HEK293T (cell line): ENCODE measurements around the gene NDOR1.

Source experiments
- ARNT ChIP-seq: fragments of 450-650 bp; IDR thresholded peaks from 2 replicates; pipeline ENCODE4 v1.6.1; 2017; ENCODE audit warnings: mild to moderate bottlenecking
- BHLHE40 ChIP-seq: fragments of 450-650 bp; IDR thresholded peaks from 2 replicates; pipeline ENCODE4 v1.6.1; 2016; ENCODE audit warnings: mild to moderate bottlenecking, moderate library complexity, borderline replicate concordance
- FOXA1 ChIP-seq: fragments of 450-650 bp; IDR thresholded peaks from 2 replicates; pipeline ENCODE4 v1.6.1; 2016; ENCODE audit warnings: mild to moderate bottlenecking
- FOXM1 ChIP-seq: fragments of 450-650 bp; IDR thresholded peaks from 2 replicates; pipeline ENCODE4 v1.6.1; 2017; ENCODE audit warnings: mild to moderate bottlenecking, borderline replicate concordance
- L3MBTL2 ChIP-seq: fragments of 450-650 bp; conservative IDR thresholded peaks from 2 replicates; pipeline ENCODE4 v1.6.1; 2016; ENCODE audit warnings: mild to moderate bottlenecking
- NFRKB ChIP-seq: fragments of 450-650 bp; IDR thresholded peaks from 2 replicates; pipeline ENCODE4 v1.6.1; 2016; ENCODE audit warnings: mild to moderate bottlenecking, moderate library complexity
- PKNOX1 ChIP-seq: fragments of 450-650 bp; IDR thresholded peaks from 2 replicates; pipeline ENCODE4 v1.6.1; 2016
- SP1 ChIP-seq: fragments of 450-650 bp; IDR thresholded peaks from 2 replicates; pipeline ENCODE4 v1.6.1; 2017
- TARDBP ChIP-seq: fragments of 450-650 bp; IDR thresholded peaks from 2 replicates; pipeline ENCODE4 v1.6.1; 2016

GRCh38 chr9:137245450-137246421, 40.2 kb downstream of the NDOR1 start:
- TF ChIP-seq FOXM1: no peak
- TF ChIP-seq ARNT: no peak
- no peak for TF ChIP-seq SP1
- no peak for TF ChIP-seq L3MBTL2
- no peak for TF ChIP-seq FOXA1
- TF ChIP-seq BHLHE40: no peak
- no peak for TF ChIP-seq PKNOX1
- no peak for TF ChIP-seq TARDBP
- TF ChIP-seq NFRKB: no peak
